HG03039 (cell line): ENCODE results near the gene DDX25.

ENCODE experiments used
- ATAC-seq: cut with Tn5 transposase; IDR thresholded peaks from one replicate; pipeline ENCODE4 v1.9.1; 2021; ENCODE audit warnings: mild to moderate bottlenecking, moderate library complexity; ENCODE audit not compliant: unreplicated experiment

Gene DDX25

DNA sequence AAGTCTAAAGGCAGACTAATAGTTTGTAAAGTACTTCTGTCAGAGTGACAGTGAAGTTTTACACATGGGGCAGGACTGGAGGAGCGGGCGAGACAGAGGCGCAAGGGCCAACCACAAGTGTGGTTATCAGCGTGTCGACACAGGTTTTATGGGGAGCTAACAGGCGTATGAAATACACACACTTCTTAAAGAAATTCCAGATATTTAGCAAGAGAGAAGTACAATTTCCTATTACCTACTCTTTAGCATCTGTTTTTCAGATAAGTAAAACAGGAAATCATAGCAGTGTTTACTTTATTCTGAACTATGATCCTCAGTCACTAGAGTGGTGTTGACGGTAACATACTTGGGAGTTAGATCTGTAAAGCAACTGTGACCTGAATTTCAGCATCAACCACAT, 64.0 kb downstream of the DDX25 start:
- no peak for ATAC-seq

DNA sequence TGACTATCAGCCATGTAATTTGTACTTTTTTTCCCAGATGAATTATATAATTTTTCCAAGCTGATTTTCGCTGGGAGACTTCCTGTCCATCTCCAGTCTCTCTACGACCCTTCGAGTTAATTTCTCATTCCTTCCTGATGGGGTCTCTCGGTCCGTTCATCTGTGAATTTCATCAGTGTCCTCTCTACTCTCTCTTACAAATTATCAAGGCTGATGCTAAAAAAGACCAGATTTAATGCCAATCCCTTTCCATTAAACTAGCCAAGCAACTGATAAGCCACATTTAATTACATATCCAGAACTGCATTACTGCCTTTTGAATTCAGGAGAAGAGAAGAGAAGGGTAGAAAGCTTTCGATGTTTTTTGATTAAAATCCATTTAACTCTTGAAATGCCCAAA, 67.3 kb downstream of the DDX25 start:
- no peak for ATAC-seq

DNA sequence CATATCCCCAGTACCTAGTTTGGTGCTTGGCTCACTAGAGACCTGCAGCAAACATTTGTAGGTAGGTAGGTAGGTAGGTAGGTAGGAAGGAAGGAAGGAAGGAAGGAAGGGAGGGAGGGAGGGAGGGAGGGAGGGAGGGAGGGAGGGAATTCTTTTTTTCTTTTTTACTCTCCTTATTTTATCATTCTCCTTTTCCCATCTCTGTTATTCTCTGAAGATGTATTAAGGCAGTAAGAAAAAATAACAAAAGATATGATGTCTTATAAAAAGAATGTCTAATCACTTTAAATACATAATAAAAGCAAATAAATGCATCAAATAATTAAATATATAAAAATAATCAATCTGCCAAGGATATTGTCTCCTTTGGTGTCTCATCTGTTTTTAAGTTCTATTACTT, 70.0 kb downstream of the DDX25 start:
- no peak for ATAC-seq

DNA sequence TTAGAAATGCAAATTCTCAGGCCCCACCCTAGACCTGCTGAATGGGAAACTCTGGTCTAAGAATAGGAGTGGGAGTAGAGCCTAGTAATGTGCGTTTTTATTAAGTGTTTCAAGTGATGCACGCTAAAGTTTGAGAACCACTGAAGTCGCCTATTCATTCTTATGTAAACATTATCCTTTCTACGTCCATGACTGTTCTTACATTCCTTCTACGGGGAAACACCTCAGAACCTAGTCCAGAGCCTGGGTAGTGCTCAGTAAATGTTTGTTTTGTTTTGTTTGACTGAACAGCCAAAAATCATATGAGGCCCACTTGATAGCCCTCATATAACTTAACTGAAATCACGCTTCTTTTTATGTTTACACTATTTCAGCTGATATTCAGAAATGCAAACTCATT, 71.3 kb downstream of the DDX25 start:
- ATAC-seq: no peak

DNA sequence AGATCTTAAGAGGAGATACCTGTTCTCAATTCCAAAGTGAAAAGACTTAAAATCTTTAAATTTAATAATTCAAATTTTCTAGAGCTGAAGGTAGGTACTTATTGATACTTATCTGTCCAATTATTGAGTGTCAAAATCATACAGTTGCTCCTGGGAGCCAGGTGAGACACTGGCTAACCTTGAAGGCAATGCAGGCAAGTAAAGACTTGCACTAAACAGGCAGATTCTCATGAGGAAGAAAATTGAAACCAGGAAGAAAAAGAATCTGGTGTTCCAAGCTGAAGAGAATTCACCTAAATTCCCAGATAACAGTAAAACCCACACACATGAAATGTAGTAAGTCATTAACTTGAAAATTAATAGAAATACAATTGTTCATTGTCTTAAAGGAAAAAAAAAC, 71.8 kb downstream of the DDX25 start:
- ATAC-seq: no peak

DNA sequence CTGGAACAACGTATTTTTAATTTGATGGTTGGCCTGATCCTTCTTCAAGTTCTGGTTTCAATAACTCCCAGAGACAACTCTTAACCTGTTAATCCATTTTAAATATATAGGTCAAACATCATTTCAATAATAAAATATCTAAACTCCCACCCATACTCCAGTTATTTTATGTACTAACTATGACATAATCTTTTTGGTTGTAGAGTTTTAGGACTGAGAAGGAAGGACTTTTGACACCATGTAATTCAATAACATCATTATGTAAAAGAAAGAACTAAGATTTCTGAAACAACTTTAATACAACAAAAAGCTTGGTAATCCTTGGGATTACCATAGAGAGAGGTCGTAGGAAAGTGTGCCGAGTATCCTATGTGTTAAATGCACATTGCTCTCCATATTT, 73.0 kb downstream of the DDX25 start:
- no peak for ATAC-seq

DNA sequence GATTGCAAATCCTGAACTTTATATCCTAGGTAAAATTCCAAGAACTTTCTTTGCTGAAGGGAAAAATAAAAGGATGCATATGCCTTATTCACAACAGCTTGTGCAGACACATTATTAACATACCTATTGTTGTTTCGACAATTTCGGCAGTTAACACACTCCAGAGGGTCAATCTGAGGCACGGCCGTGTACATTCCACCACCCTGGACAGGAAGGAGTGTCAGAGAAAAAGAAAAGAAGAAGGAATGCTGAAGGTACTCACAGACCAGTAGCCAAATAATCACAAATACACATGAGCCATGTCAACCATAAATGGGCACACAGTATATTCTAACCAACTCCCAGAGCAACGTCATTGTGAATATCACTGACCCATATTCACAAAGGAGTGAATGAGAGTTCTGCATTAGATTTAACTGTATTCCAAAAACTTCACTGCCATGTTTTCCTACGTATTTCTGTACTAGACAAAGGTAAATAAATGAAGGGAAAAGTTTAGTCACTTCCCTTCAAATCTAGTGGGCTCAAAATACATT, 73.9 kb downstream of the DDX25 start:
- no peak for ATAC-seq
